HTR-8/SVneo (cell line): Measurements from ENCODE around the gene OR52E1.

Source experiments
- DNase-seq: peaks from one replicate; pipeline ENCODE4 v3.0.0; 2011; ENCODE audit warnings: low spot score, mixed read lengths; ENCODE audit not compliant: insufficient read length
- FAIRE-seq: peaks from 2 replicates; lab custom pipeline; 2011; peaks lifted over from hg19 to GRCh38; lab: Jason Lieb, UNC

The OR52E1 gene

DNA sequence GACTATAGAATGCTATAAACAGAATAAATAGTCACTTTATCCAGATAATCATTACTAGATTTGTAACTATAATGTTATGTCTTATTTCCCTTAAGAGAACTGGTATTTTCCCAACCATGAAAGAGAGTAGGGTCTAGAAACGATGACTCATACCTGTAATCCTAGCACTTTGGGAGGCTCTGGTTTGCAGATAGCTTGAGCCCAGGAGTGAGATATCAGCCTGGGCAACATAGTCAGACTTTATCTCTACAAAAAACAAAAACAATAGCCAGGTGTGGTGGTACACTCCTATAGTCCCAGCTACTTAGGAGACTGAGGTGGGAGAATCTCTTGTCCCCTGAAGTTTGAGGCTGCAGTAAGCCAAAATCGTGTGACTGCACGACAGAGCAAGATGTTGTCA, 37.9 kb downstream of the OR52E1 start:
- DNase-seq (no peak), FAIRE-seq (no peak)

GRCh38 chr11:5115339-5115738, 46.0 kb downstream of the OR52E1 start:
- FAIRE-seq (no peak), DNase-seq (no peak)

DNA sequence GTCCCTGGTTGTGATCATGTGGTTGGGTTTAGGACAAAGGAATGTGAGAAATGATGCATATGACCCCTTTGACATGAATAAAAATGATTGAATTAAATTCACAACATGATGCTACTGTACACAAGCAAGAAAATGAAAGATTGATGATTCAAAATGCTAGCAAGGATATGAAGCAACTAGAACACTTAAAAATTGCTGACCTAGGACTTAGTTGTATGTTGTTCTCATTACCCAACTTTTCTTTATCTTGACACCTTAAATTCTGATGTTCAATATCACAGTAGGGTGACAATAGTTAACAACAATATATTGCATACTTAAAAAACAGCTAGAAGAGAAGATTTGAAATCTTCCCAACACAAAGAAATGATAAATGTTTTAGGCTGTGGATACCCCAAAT, 48.2 kb downstream of the OR52E1 start:
- no peak for DNase-seq
- no peak for FAIRE-seq

GRCh38 chr11:5118893-5119292, 49.5 kb downstream of the OR52E1 start:
- DNase-seq (no peak), FAIRE-seq (no peak)
